WTC11 (cell line): ENCODE results near the gene EDIL3. TPM values are rescaled to one million over a fixed set of nuclear protein-coding genes. Genes with fewer than 3 reads are reported as not detected.
A peak's percentile ranks its signal among the peaks of the same experiment; 100 is the strongest.

Source experiments
- ATAC-seq: fragments of 200-7000 bp; cut with Tn5 transposase; 2 replicates; pipeline ENCODE4 v1.10.0; 2021; ENCODE audit warnings: mild to moderate bottlenecking, moderate library complexity
- CTCF ChIA-PET: fragments of 300-600 bp; sonication (Branson Sonifier 250); formaldehyde crosslinking; loops from one replicate; lab custom pipeline; 2021; ENCODE audit warnings: antibody characterized with exemption; lab: Charles Lee
- POLR2A ChIA-PET: fragments of 350-600 bp; sonication (Branson Sonifier 250); formaldehyde crosslinking; loops from one replicate; lab custom pipeline; 2021; ENCODE audit warnings: antibody characterized with exemption; lab: Charles Lee
- DNase-seq: peaks from one replicate; pipeline ENCODE4 v3.0.0; 2021; ENCODE audit warnings: low spot score
- H3K27ac Mint-ChIP-seq: 2 replicates; pipeline ENCODE4 v1.8.0; 2021; ENCODE audit warnings: mixed read lengths
- H3K27me3 Mint-ChIP-seq: 2 replicates; pipeline ENCODE4 v1.8.0; 2021; ENCODE audit warnings: low read depth, mild to moderate bottlenecking, moderate library complexity, mixed read lengths
- H3K36me3 Mint-ChIP-seq: 2 replicates; pipeline ENCODE4 v1.8.0; 2021; ENCODE audit warnings: mixed read lengths
- H3K4me1 Mint-ChIP-seq: 2 replicates; pipeline ENCODE4 v1.8.0; 2022; ENCODE audit warnings: mixed read lengths
- H3K4me3 Mint-ChIP-seq: 2 replicates; pipeline ENCODE4 v1.8.0; 2021; ENCODE audit warnings: mild to moderate bottlenecking, moderate library complexity, mixed read lengths
- H3K9me3 Mint-ChIP-seq: 2 replicates; pipeline ENCODE4 v1.8.0; 2021; ENCODE audit warnings: mixed read lengths
- ATF1 ChIP-seq: sonication (generic); formaldehyde crosslinking; IDR thresholded peaks from 2 replicates; pipeline ENCODE4 v1.8.1; 2023; ENCODE audit warnings: mild to moderate bottlenecking, moderate library complexity, missing genetic modification reagents
- ATF2 ChIP-seq: sonication (generic); formaldehyde crosslinking; IDR thresholded peaks from 2 replicates; pipeline ENCODE4 v1.8.1; 2022; ENCODE audit warnings: low read depth, missing genetic modification reagents, borderline replicate concordance
- ATF6 ChIP-seq: sonication (generic); formaldehyde crosslinking; IDR thresholded peaks from 2 replicates; pipeline ENCODE4 v1.8.1; 2023; ENCODE audit warnings: mild to moderate bottlenecking, missing genetic modification reagents
- CREB1 ChIP-seq: sonication (generic); formaldehyde crosslinking; IDR thresholded peaks from 2 replicates; pipeline ENCODE4 v1.8.0; 2023; ENCODE audit warnings: mild to moderate bottlenecking, missing genetic modification reagents
- CTCF ChIP-seq: fragments of 200-600 bp; IDR thresholded peaks from 2 replicates; pipeline ENCODE4 v1.8.0; 2022; ENCODE audit warnings: antibody characterized with exemption
- ELF4 ChIP-seq: sonication (generic); formaldehyde crosslinking; IDR thresholded peaks from 2 replicates; pipeline ENCODE4 v1.8.1; 2022; ENCODE audit warnings: low read depth, mild to moderate bottlenecking, moderate library complexity, missing genetic modification reagents
- JAZF1 ChIP-seq: fragments of 250-450 bp; sonication (Bioruptor Pico); IDR thresholded peaks from 2 replicates; pipeline ENCODE4 v1.9.0; 2021; ENCODE audit warnings: moderate library complexity, mild to moderate bottlenecking, inconsistent platforms
- MXD4 ChIP-seq: fragments of 250-450 bp; sonication (Bioruptor Pico); IDR thresholded peaks from 2 replicates; pipeline ENCODE4 v1.8.0; 2021; ENCODE audit warnings: mild to moderate bottlenecking, moderate library complexity, borderline replicate concordance
- NFE2L1 ChIP-seq: sonication (generic); formaldehyde crosslinking; IDR thresholded peaks from 2 replicates; pipeline ENCODE4 v1.8.1; 2023; ENCODE audit warnings: missing genetic modification reagents
- TP53 ChIP-seq: sonication (generic); formaldehyde crosslinking; IDR thresholded peaks from 2 replicates; pipeline ENCODE4 v1.8.1; 2023; ENCODE audit warnings: mild to moderate bottlenecking, missing genetic modification reagents
- ZBTB43 ChIP-seq: sonication (generic); formaldehyde crosslinking; IDR thresholded peaks from 2 replicates; pipeline ENCODE4 v1.8.1; 2023; ENCODE audit warnings: mild to moderate bottlenecking, missing genetic modification reagents
- ZNF416 ChIP-seq: fragments of 250-450 bp; sonication (Bioruptor Pico); IDR thresholded peaks from 2 replicates; pipeline ENCODE4 v1.9.0; 2021; ENCODE audit warnings: mild to moderate bottlenecking, inconsistent platforms
- ZNF512 ChIP-seq: sonication (generic); formaldehyde crosslinking; IDR thresholded peaks from 2 replicates; pipeline ENCODE4 v1.8.1; 2022; ENCODE audit warnings: missing genetic modification reagents, borderline replicate concordance
- ZNF671 ChIP-seq: fragments of 250-450 bp; sonication (Bioruptor Pico); IDR thresholded peaks from 2 replicates; pipeline ENCODE4 v1.8.0; 2021; ENCODE audit warnings: mild to moderate bottlenecking
- total RNA-seq: library from RNA; stranded (reverse); gene quantifications from 3 replicates; pipeline ENCODE4 v1.2.3, GENCODE V29; 2021

Gene EDIL3
- total RNA-seq, 1 experiment from 2014 or later = 48.3 TPM

GRCh38 chr5:83931969-83932368, 452.7 kb downstream of the EDIL3 start:
- no peak for DNase-seq

GRCh38 chr5:83927140-83927733, 457.4 kb downstream of the EDIL3 start:
- Mint-ChIP-seq H3K4me3 (no peak overlapping the region), H3K9me3 (peaks cover 8% of the 10 kb centered on the region), H3K27me3 (no peaks in the 10 kb centered on the region)
- DNase-seq = peak; percentile 92
- no peak for TF ChIP-seq TP53 (CRISPR knock-in tag)
- TF ChIP-seq CTCF = peak; percentile 77
- TF ChIP-seq, all 79 proteins: peak for 1
- ChIA-PET CTCF (interaction anchor here (0.6 to 2.3 kb wide), 20 partner anchors 8 to 1268 kb away, joined by 3 to 16 read pairs (median 4); partner anchors contain the start of genes EDIL3 and HAPLN1), POLR2A (no interaction called here)
- H3K36me3 Mint-ChIP-seq = peaks cover under 1% of the 10 kb centered on the region
- peaks cover 19% of the 10 kb centered on the region for H3K4me1 Mint-ChIP-seq
- peak; percentile 86 for ATAC-seq
- no peak overlapping the region for H3K27ac Mint-ChIP-seq

More at GRCh38 chr5:83931969-83932368, 452.7 kb downstream of the EDIL3 start:
- no peaks in the 10 kb centered on the region for H3K27me3 Mint-ChIP-seq
- ATAC-seq = no peak
- no peak overlapping the region for H3K27ac Mint-ChIP-seq
- peaks cover 9% of the 10 kb centered on the region for H3K4me1 Mint-ChIP-seq
- H3K4me3 Mint-ChIP-seq = no peak overlapping the region
- TF ChIP-seq ZNF671 (CRISPR knock-in tag) (no peak), CREB1 (CRISPR knock-in tag) (no peak), ATF1 (CRISPR knock-in tag) (no peak), ELF4 (CRISPR knock-in tag) (no peak), ZNF416 (no peak), ATF2 (CRISPR knock-in tag) (no peak), MXD4 (CRISPR knock-in tag) (no peak), ZNF512 (no peak), TP53 (CRISPR knock-in tag) (no peak), NFE2L1 (no peak), ZBTB43 (CRISPR knock-in tag) (no peak), JAZF1 (no peak), ATF6 (CRISPR knock-in tag) (no peak)
- ChIA-PET CTCF (no interaction called here), POLR2A (no interaction called here)
- H3K36me3 Mint-ChIP-seq = peaks cover 4% of the 10 kb centered on the region
- H3K9me3 Mint-ChIP-seq = peaks cover 10% of the 10 kb centered on the region
